GM12873 (cell line): Measurements from ENCODE around the gene SNCA.

ENCODE experiments used
- TF ChIP-seq, protein P1 (sequence below): IDR thresholded peaks from 2 replicates; pipeline ENCODE4 v1.5.1; 2012; ENCODE audit warnings: low read depth, mild to moderate bottlenecking, moderate library complexity, low read length, control low read depth; ENCODE audit not compliant: insufficient read depth; ENCODE audit errors: missing control alignments

The SNCA gene

DNA sequence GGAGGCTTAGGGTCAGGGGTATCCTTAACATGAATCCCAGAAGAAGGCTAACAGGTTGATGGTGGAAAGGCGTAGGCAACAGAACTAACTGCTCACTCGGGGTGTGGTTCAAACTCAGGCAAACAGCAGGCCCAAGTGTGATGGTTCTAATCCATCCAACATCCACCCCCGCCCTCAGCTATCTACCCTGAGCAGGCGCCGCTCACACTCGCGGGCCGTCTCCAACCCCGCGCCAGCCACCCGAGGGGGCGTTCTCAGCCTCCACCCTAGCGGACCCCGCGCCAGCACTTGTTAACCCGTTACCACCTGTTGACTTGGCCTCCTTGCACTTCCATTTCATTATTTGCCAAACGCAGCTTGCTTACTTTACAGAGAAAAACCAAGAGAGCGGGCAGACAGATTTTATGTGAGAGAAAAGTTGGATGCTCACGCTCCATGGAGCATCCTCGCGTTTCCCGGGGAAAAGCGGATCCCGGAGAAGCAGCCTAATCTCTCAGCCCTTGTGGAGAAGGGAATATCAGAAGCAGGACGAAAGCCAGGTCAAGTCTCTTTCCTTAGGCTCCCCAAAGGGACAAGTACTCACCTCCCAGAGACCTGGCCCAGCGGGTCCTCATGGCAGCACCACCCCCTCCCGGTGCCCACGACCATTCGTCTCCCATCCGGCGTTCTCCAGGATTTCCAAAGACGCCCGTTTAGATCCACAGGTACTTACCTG, 773 bp downstream of the SNCA start:
- TF ChIP-seq, protein P1, sequence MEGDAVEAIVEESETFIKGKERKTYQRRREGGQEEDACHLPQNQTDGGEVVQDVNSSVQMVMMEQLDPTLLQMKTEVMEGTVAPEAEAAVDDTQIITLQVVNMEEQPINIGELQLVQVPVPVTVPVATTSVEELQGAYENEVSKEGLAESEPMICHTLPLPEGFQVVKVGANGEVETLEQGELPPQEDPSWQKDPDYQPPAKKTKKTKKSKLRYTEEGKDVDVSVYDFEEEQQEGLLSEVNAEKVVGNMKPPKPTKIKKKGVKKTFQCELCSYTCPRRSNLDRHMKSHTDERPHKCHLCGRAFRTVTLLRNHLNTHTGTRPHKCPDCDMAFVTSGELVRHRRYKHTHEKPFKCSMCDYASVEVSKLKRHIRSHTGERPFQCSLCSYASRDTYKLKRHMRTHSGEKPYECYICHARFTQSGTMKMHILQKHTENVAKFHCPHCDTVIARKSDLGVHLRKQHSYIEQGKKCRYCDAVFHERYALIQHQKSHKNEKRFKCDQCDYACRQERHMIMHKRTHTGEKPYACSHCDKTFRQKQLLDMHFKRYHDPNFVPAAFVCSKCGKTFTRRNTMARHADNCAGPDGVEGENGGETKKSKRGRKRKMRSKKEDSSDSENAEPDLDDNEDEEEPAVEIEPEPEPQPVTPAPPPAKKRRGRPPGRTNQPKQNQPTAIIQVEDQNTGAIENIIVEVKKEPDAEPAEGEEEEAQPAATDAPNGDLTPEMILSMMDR = no peak

DNA sequence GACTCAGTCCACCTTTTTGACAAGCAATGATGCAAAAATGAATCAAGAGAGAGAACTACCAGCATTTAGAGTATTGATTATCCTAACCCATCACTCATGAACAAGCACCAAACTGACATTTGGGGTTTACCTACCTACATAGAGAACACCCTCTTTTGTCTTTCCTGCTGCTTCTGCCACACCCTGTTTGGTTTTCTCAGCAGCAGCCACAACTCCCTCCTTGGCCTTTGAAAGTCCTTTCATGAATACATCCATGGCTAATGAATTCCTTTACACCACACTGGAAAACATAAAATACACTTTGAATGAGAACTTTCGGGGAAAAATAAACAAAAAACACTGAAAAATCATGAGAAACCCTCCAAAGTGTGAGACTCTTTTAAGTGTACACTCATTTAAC, 1.5 kb downstream of the SNCA start:
- TF ChIP-seq, protein P1 = no peak

DNA sequence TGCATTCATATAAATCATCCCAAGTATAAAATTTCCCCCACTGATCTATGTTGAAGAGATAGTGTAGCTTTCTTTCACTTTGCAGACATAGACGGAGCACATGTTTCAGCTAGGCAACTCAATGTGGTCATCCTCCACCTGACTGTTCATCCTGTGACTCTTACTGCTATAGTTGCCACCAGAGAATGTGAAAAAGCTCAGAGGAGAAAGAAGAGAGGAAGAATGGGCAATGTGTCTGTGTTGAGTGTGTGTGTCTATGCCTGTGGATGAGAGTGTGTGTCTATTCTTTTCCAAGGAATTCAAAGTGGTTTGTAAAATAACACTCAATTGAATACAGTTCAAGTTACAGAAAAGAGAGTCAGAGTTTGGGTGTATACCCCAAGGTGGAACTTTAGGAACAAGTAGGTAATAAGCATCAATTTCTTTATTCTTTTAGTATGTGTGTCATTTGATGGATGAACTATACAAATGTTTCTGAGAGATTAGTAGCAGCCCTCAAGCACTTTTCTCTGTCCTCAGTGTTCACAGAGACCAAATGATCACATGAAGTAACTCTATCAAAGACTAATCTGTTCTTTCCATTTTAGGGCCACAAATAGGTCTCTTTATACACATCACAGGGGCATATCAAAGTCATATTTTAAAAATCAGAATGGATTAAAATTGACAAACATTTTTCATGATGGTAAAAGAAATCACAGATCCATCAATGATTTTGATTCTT, 2.3 kb downstream of the SNCA start:
- TF ChIP-seq, protein P1 = no peak

DNA sequence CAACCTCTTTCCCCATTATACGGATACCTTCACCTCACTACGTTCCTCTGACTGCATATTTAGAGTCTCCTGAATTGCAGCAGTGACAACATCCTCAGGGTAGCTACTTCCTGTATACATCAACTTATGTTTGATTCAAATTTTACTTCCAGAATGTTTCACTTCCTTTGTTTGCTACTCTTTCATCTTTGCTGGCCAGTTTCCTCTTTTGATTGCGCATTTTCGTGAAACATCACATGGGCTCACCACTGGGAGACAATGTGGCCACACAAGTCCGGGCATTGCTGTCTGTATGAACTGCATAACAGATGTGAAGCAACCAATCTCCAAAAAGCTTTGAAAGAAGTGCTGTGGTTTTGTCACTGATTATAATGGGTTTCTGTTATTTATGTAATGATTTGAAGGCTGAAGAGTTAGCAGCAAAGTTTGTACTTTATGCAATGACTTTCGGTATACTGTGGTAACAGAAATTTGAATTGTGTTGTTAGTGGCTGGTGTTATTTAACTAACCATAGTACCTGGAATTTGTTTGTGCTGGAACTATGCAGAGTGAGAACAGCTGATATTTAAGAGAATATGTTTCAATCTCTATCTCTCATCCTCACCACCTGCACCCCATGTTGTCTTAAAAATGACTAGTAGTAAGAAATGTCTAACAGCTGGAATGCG, 7.4 kb downstream of the SNCA start:
- TF ChIP-seq, protein P1 = no peak

DNA sequence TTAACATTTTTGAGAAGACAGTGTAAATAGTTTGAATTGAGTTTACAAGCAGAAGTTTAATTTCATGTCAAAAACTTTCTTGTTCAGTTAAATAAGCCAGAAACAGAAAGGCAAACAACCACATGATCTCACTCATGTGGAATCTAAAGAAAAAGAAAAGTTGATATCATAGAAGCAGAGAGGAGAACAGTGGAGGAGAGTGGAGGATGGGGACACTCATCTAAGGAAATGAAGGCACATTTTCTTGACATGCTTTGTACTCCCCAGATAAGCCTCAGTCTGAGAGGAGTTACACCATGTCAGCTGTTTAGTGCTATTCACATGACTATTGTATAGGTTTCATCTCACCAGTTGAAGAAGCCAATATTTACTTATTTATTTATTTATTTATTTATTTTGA, 13.5 kb downstream of the SNCA start:
- TF ChIP-seq, protein P1 = no peak

DNA sequence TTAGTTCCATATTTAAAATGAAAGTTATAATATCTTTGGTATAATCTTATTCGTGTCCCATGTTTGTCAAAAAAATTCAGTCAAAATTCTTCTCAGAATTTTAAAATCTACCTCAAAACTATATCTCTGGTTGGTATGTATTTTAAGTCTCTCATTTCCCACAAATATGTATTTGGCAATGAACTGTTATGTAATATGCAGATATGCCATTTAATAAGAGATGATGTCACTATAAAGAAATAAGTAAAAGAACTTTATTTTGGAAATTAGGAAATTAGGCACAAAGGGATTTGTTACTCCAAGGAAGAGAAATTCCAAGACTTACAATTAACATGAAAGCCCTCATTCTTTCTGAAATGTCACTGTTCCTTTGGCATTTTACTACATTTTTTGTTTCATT, 15.3 kb downstream of the SNCA start:
- TF ChIP-seq, protein P1 = no peak

DNA sequence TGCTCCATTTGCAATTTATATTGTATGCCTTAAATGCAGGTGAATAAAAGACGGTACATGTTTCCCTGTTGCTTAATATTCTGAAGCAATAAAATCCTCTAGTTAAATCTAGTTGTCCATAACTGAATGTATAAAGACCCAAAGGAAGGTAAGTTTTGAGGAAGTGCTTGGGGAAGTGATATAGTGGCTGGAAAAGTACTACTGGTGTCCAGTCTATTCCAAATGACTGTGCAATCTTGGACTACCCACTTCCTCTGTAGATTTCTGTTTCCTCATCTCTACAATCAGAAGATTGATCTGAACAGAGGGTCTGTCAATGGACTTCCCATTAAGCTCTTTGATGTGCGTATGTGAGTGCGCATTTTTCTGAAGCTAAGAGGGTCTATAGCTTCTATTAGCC, 17.0 kb downstream of the SNCA start:
- TF ChIP-seq, protein P1 = no peak
